ENCODE results near the gene SOX10.

GRCh38 chr22:38029901-38030300 is 45.5 kb upstream of the SOX10 start:
- TF ChIP-seq CTCF (IDR thresholded peaks at IDR 0.05) (no peak), EP300 (IDR thresholded peaks at IDR 0.05) (no peak), POLR2A (IDR thresholded peaks at IDR 0.05) (no peak)

Data from tibial nerve (tissue), 4 donors.